Activated CD4-positive, alpha-beta T cell treated with anti-CD3 and anti-CD28 coated beads for 36 hours (primary cell): ENCODE measurements around the gene ACYP2. TPM values are rescaled to one million over a fixed set of nuclear protein-coding genes. Genes with fewer than 3 reads are reported as not detected.

Experiments used
- ATAC-seq: fragments of 200-7000 bp; cut with Tn5 transposase; one replicate; pipeline ENCODE4 v1.10.0; 2021; ENCODE audit warnings: mild to moderate bottlenecking, moderate library complexity
- CTCF ChIA-PET: fragments of 350-600 bp; sonication (Branson Sonifier 250); formaldehyde crosslinking; loops from one replicate; lab custom pipeline; 2021; ENCODE audit warnings: antibody characterized with exemption; lab: Charles Lee
- POLR2A ChIA-PET: fragments of 350-600 bp; sonication (Branson Sonifier 250); formaldehyde crosslinking; loops from one replicate; lab custom pipeline; 2021; ENCODE audit warnings: antibody characterized with exemption, inconsistent platforms; lab: Charles Lee
- DNase-seq: peaks from one replicate; pipeline ENCODE4 v3.0.0-alpha.2; 2020
- H3K27ac Mint-ChIP-seq: one replicate; pipeline ENCODE4 v1.8.0; 2021; ENCODE audit warnings: mixed read lengths
- H3K27me3 Mint-ChIP-seq: one replicate; pipeline ENCODE4 v1.8.0; 2021; ENCODE audit warnings: mixed read lengths
- H3K36me3 Mint-ChIP-seq: one replicate; pipeline ENCODE4 v1.8.0; 2021; ENCODE audit warnings: low read depth, mixed read lengths
- H3K4me1 Mint-ChIP-seq: one replicate; pipeline ENCODE4 v1.8.0; 2021; ENCODE audit warnings: mixed read lengths
- H3K4me3 Mint-ChIP-seq: one replicate; pipeline ENCODE4 v1.8.0; 2021; ENCODE audit warnings: mild to moderate bottlenecking, moderate library complexity, mixed read lengths
- H3K9me3 Mint-ChIP-seq: one replicate; pipeline ENCODE4 v1.8.0; 2021; ENCODE audit warnings: low read depth, mixed read lengths
- intact Hi-C, 2 experiments: fragments of 100-400 bp; cut with DNase I in 1 of 2; cut with micrococcal nuclease in 1 of 2; formaldehyde crosslinking; loops; one replicate each; pipeline versions ENCODE4 v1.14.2 to v1.15.1; 2022 to 2024; cut with DNase I, micrococcal nuclease
- total RNA-seq, 2 experiments: library from RNA; stranded (reverse); gene quantifications; one replicate each; pipeline ENCODE4 v1.2.3, GENCODE V29; 2021

ACYP2 gene
- total RNA-seq, 2 experiments from 2014 or later = 6.0 to 6.9 TPM

- ATAC-seq (no peak), DNase-seq (no peak)
- Mint-ChIP-seq H3K4me3 (no peak overlapping the region), H3K9me3 (peaks cover 2% of the 10 kb centered on the region), H3K4me1 (no peaks in the 10 kb centered on the region), H3K27me3 (no peaks in the 10 kb centered on the region), H3K36me3 (peaks cover 4% of the 10 kb centered on the region), H3K27ac (no peak overlapping the region)
- POLR2A ChIA-PET = no interaction called here
- intact Hi-C loops = no loop called here
- CTCF ChIA-PET = interaction anchor here (0.5 kb wide), 1 partner anchor 197 kb away, joined by 3 read pairs; no protein-coding TSS in a partner anchor
These were observed 112.4 kb downstream of the ACYP2 start for GRCh38 chr2:54227798-54228197.

DNA sequence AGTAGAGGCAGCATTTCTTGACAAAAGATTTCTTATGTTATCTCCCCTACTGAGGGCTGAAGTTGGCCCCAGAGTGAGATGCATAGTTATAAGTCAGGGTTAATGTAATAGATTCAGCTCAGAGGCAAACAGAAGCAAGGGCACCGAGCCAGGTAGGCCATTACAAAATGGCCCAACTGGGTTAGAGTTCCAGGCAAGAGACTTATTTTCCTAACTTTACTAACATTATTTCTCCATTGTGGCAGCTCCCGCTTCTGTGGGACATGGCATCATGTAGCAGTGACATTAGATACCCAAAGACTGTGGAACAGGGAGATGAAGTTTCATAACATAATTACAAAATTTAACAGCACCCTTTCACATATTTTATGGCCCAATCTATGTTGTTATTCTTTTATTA lies 113.5 kb downstream of the ACYP2 start:
- no peak overlapping the region for H3K4me3 Mint-ChIP-seq
- H3K27ac Mint-ChIP-seq = no peak overlapping the region
- H3K36me3 Mint-ChIP-seq = peaks cover 5% of the 10 kb centered on the region
- ChIA-PET POLR2A (no interaction called here), CTCF (no interaction called here)
- intact Hi-C loops = no loop called here
- peaks cover 2% of the 10 kb centered on the region for H3K9me3 Mint-ChIP-seq
- no peak for ATAC-seq
- no peaks in the 10 kb centered on the region for H3K27me3 Mint-ChIP-seq
- DNase-seq = no peak
- no peaks in the 10 kb centered on the region for H3K4me1 Mint-ChIP-seq

DNA sequence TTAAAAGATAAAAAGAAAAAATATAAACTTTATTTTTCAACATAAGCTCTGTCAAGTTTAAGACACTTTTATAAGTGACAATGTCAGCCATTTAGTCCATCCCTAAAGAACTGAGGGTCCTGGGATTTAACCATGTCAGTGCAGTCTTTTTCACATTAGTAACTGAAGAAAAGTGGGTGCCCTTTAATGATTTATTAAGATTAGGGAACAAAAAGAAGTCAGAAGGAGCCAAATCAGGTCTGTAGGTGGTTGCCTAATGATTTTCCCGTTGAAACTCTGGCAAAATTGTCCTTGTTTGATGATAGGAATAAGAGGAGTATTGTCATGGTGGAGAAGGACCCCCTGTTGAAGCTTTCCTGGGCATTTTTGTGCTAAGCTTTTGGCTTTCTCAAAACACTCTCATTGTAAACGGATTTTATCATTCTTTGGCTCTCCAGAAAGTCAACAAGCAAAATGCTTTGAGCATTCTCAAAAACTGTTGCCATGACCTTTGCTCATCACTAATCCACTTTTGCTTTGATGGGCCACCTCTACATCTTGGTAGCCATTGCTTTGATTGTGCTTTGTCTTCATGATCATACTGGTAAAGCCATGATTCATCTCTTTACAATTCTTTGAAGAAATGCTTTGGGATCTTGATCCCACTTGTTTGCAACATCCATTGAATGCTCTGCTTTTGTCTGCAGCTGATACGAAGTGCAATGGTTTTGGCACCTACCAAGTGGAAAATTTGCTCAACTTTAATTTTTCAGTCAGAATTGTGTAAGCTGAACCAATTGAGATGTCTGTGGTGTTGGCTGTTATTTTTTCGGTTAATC lies 118.6 kb downstream of the ACYP2 start:
- no peak overlapping the region for H3K4me3 Mint-ChIP-seq
- no peaks in the 10 kb centered on the region for H3K4me1 Mint-ChIP-seq
- DNase-seq (no peak), ATAC-seq (no peak)
- H3K36me3 Mint-ChIP-seq = peaks cover 8% of the 10 kb centered on the region
- CTCF ChIA-PET = interaction anchor here (0.6 kb wide), 1 partner anchor 21 kb away, joined by 3 read pairs; no protein-coding TSS in a partner anchor
- no peak overlapping the region for H3K27ac Mint-ChIP-seq
- peaks cover 9% of the 10 kb centered on the region for H3K9me3 Mint-ChIP-seq
- intact Hi-C loops = no loop called here
- POLR2A ChIA-PET = no interaction called here
- no peaks in the 10 kb centered on the region for H3K27me3 Mint-ChIP-seq

GRCh38 chr2:54237428-54237827 lies 122.0 kb downstream of the ACYP2 start:
- ChIA-PET CTCF (no interaction called here), POLR2A (no interaction called here)
- DNase-seq = no peak
- Mint-ChIP-seq H3K27me3 (no peaks in the 10 kb centered on the region), H3K36me3 (peaks cover 7% of the 10 kb centered on the region), H3K27ac (no peak overlapping the region), H3K9me3 (peaks cover 8% of the 10 kb centered on the region), H3K4me3 (no peak overlapping the region), H3K4me1 (no peaks in the 10 kb centered on the region)
- no peak for ATAC-seq
- intact Hi-C loops = no loop called here

DNA sequence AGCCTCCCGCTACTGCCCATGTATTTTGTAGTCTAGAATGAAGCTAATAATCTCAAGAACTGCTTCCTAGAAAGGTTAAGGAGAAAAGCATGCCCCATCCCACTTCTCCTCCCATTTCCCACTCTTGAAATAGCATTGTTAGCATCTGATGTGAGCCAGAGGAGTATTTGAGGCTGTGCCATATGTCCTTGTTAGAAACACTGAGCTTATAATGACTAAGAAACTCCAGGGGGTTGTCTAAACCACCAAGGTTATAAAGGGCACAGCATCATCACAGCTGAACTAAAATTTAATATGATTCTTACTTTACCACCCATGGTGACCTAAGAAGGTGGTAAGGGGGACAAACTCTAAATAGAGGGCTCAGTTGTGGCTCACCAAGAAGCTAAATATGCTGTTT lies 124.0 kb downstream of the ACYP2 start:
- no peak overlapping the region for H3K4me3 Mint-ChIP-seq
- DNase-seq (no peak), ATAC-seq (no peak)
- H3K36me3 Mint-ChIP-seq = peaks cover 7% of the 10 kb centered on the region
- no peaks in the 10 kb centered on the region for H3K4me1 Mint-ChIP-seq
- no peak overlapping the region for H3K27ac Mint-ChIP-seq
- peaks cover 8% of the 10 kb centered on the region for H3K9me3 Mint-ChIP-seq
- H3K27me3 Mint-ChIP-seq = no peaks in the 10 kb centered on the region
- CTCF ChIA-PET = interaction anchor here (0.6 to 1.5 kb wide), 2 partner anchors 22 to 90 kb away, joined by 4 to 5 read pairs; no protein-coding TSS in a partner anchor
- intact Hi-C loops = no loop called here
- POLR2A ChIA-PET = no interaction called here

- no peak for ATAC-seq
- intact Hi-C loops = no loop called here
- Mint-ChIP-seq H3K36me3 (peaks cover 8% of the 10 kb centered on the region), H3K27me3 (no peaks in the 10 kb centered on the region), H3K9me3 (peaks cover 8% of the 10 kb centered on the region), H3K4me1 (no peaks in the 10 kb centered on the region), H3K4me3 (no peak overlapping the region), H3K27ac (no peak overlapping the region)
- ChIA-PET CTCF (no interaction called here), POLR2A (no interaction called here)
- no peak for DNase-seq
These were observed 125.4 kb downstream of the ACYP2 start for GRCh38 chr2:54240515-54241469.

DNA sequence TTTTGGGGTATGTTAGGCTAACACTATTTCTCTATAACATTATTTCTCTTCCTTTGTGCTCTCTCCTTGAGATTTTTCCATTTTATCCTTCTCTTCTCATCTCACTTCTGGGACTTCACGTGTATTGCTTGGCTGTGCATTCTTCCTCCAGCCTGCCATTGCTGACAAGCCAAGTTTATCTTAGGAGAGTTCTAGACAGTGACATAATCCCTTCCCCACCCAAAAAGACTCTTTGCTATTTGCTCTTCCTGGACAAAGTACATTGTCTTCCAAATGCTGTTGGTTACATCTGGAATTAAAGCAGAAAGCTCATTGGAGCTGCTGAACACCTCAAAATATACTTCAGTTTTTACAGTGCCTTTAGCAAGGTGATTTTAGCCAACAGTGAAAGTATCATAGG lies 131.7 kb downstream of the ACYP2 start:
- Mint-ChIP-seq H3K36me3 (peaks cover 4% of the 10 kb centered on the region), H3K27ac (no peak overlapping the region), H3K4me1 (no peaks in the 10 kb centered on the region), H3K27me3 (no peaks in the 10 kb centered on the region), H3K9me3 (no peaks in the 10 kb centered on the region), H3K4me3 (no peak overlapping the region)
- ChIA-PET POLR2A (no interaction called here), CTCF (no interaction called here)
- DNase-seq = no peak
- ATAC-seq = no peak
- intact Hi-C loops = no loop called here

- Mint-ChIP-seq H3K36me3 (peaks cover 15% of the 10 kb centered on the region), H3K27ac (no peak overlapping the region), H3K27me3 (no peaks in the 10 kb centered on the region), H3K4me1 (no peaks in the 10 kb centered on the region), H3K9me3 (peaks cover 2% of the 10 kb centered on the region), H3K4me3 (no peak overlapping the region)
- intact Hi-C loops = no loop called here
- DNase-seq = no peak
- ChIA-PET CTCF (no interaction called here), POLR2A (interaction anchor here (0.6 kb wide), 1 partner anchor 120 kb away, joined by 3 read pairs; no protein-coding TSS in a partner anchor)
- ATAC-seq = no peak
These were observed 134.2 kb downstream of the ACYP2 start for GRCh38 chr2:54249629-54250028.

- POLR2A ChIA-PET = no interaction called here
- Mint-ChIP-seq H3K27ac (no peak overlapping the region), H3K4me1 (no peaks in the 10 kb centered on the region), H3K27me3 (no peaks in the 10 kb centered on the region), H3K9me3 (peaks cover 2% of the 10 kb centered on the region), H3K4me3 (no peak overlapping the region), H3K36me3 (peaks cover 13% of the 10 kb centered on the region)
- intact Hi-C loops = no loop called here
- CTCF ChIA-PET = interaction anchor here (0.9 kb wide), 1 partner anchor 9 kb away, joined by 4 read pairs; no protein-coding TSS in a partner anchor
- ATAC-seq (no peak), DNase-seq (no peak)
These were observed 138.8 kb downstream of the ACYP2 start for GRCh38 chr2:54254180-54254579.

- Mint-ChIP-seq H3K27ac (no peak overlapping the region), H3K9me3 (peaks cover 2% of the 10 kb centered on the region), H3K4me3 (no peak overlapping the region), H3K4me1 (no peaks in the 10 kb centered on the region), H3K27me3 (no peaks in the 10 kb centered on the region), H3K36me3 (peaks cover 13% of the 10 kb centered on the region)
- no peak for ATAC-seq
- ChIA-PET CTCF (no interaction called here), POLR2A (no interaction called here)
- DNase-seq = no peak
- intact Hi-C loops = no loop called here
These were observed 140.0 kb downstream of the ACYP2 start for GRCh38 chr2:54255230-54256090.
